Measurements from ENCODE around the gene SLC2A6. TPM values are rescaled to one million over a fixed set of nuclear protein-coding genes. Genes with fewer than 3 reads are reported as not detected.

The SLC2A6 gene
- total RNA-seq, 6 experiments from 2014 or later, result 9.4 to 12.6 (median 11.3) TPM

DNA sequence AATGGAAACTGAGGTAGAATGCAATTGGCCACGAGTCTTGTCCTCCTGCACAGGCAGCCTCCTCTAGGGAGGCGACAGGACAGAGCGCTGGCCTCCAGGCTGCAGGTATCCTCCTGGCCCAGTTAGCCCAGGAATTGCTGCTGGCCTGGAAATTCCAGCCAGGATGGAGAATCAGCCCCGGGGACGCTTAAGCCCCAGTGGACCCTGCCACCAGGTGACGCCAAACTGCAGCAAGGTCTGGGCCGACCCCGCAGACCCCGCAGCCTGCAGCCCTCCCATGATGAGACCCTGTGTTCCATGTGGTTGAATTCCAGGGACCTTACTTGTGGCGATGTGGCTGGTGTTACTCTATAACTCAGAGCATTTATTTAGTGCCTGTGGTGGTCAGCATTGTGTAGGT is 11.8 kb downstream of the SLC2A6 start:
- Mint-ChIP-seq H3K4me1 (ENCODE audit: low read depth) (no peaks in the 10 kb centered on the region), H3K36me3 (ENCODE audit: low read depth) (no peaks in the 10 kb centered on the region), H3K9me3 (no peaks in the 10 kb centered on the region), H3K4me3 (no peak overlapping the region), H3K27me3 (ENCODE audit: insufficient read depth) (no peaks in the 10 kb centered on the region), H3K27ac (no peak overlapping the region)
- TF ChIP-seq, protein P1, sequence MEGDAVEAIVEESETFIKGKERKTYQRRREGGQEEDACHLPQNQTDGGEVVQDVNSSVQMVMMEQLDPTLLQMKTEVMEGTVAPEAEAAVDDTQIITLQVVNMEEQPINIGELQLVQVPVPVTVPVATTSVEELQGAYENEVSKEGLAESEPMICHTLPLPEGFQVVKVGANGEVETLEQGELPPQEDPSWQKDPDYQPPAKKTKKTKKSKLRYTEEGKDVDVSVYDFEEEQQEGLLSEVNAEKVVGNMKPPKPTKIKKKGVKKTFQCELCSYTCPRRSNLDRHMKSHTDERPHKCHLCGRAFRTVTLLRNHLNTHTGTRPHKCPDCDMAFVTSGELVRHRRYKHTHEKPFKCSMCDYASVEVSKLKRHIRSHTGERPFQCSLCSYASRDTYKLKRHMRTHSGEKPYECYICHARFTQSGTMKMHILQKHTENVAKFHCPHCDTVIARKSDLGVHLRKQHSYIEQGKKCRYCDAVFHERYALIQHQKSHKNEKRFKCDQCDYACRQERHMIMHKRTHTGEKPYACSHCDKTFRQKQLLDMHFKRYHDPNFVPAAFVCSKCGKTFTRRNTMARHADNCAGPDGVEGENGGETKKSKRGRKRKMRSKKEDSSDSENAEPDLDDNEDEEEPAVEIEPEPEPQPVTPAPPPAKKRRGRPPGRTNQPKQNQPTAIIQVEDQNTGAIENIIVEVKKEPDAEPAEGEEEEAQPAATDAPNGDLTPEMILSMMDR (IDR thresholded peaks at IDR 0.05), result 0 out of 2 replicates have a peak, but pooled peaks have one; percentile 29
- DNase-seq, result no peak

DNA sequence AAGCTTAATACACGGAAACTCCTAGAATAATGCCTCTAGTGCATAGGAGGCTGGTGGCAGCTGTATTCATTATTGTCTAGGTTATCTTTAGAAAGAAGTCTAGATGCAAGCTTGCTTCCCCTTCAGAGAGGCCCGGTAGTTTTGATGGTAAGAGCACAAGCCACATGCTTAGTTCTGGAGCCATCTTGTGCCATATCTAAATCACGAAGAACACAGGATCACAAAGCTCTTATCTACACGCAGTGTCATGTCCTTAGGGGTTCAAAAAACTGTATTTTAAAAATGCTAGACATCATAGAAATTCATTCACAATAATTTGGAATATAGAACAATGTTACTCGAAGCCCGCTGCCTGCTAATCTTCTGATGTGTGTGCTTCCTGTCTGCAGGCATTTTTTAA is 12.9 kb downstream of the SLC2A6 start:
- DNase-seq, result no peak
- H3K4me1 Mint-ChIP-seq (ENCODE audit: low read depth), result no peaks in the 10 kb centered on the region
- H3K4me3 Mint-ChIP-seq, result no peak overlapping the region
- no peak overlapping the region for H3K27ac Mint-ChIP-seq
- H3K36me3 Mint-ChIP-seq (ENCODE audit: low read depth), result no peaks in the 10 kb centered on the region
- H3K27me3 Mint-ChIP-seq (ENCODE audit: insufficient read depth), result no peaks in the 10 kb centered on the region
- H3K9me3 Mint-ChIP-seq, result no peaks in the 10 kb centered on the region
- TF ChIP-seq, protein P1 (IDR thresholded peaks at IDR 0.05), result no peak

DNA sequence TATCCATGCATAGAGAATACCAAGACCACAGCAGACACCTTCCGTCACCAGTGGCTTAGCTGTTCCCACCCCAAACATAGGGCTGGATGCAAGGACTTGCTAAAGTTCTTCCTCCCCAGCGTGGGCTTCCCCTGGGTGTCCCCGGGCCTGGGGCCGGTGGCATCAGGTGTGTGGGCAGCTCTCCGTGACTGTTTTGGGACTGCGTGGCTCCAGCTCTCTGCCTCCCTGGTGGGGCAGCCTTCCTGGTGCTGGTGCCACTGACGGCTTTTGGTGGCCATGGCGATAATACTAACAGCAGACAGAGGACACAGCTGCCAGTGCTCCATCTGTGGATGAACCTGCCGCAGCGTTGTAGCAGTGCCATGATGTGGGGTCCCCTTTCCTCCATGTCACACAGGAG is 14.3 kb downstream of the SLC2A6 start:
- H3K4me1 Mint-ChIP-seq (ENCODE audit: low read depth), result no peaks in the 10 kb centered on the region
- H3K36me3 Mint-ChIP-seq (ENCODE audit: low read depth), result no peaks in the 10 kb centered on the region
- no peak overlapping the region for H3K27ac Mint-ChIP-seq
- TF ChIP-seq, protein P1 (IDR thresholded peaks at IDR 0.05), result no peak
- H3K27me3 Mint-ChIP-seq (ENCODE audit: insufficient read depth), result peaks cover 1% of the 10 kb centered on the region; the same call in 1 of the 2 replicates
- DNase-seq, result no peak
- H3K4me3 Mint-ChIP-seq, result no peak overlapping the region
- H3K9me3 Mint-ChIP-seq, result no peaks in the 10 kb centered on the region

DNA sequence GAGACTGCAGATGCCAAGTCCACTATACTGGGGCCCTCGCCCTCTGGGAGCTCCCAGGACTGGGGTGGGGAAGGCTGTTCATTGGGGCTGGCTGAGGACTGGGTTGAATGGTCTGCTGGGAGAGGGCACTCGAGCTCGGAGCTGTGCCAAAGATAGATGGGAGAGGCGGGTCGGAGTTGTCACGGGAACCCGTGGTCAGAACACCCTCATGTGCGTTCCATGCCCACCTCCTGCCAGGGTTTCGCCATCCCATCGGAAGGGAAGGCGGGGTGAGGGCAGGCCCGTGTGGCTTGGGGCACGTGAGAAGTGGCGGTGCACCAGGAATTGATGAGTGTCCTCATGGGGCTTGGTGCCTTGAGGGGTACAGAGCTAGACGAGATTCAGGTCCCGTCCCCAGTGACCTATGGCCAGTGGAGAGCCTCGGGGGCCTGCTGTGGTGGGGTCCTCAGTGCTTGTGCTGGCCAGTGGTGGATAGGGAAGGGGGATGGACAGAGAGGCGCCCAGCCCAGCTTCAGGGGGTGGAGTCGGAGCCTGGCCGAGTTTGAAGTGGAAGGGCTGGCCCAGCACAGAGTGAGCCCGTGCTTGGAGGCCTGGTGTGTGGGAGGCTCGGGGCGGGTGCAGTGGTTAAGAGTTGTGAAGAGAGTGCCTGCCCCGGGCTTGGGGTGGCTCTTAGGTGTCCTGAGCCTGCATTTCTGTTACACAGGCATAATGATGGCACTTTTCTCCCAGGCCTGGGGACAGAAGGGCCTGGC is 14.9 kb downstream of the SLC2A6 start:
- Mint-ChIP-seq H3K4me1 (ENCODE audit: low read depth) (no peaks in the 10 kb centered on the region), H3K27ac (no peak overlapping the region), H3K9me3 (no peaks in the 10 kb centered on the region), H3K27me3 (ENCODE audit: insufficient read depth) (peaks cover 2% of the 10 kb centered on the region; the same call in 1 of the 2 replicates), H3K36me3 (ENCODE audit: low read depth) (no peaks in the 10 kb centered on the region), H3K4me3 (no peak overlapping the region)
- TF ChIP-seq, protein P1 (IDR thresholded peaks at IDR 0.05), result no peak
- DNase-seq, result no peak

DNA sequence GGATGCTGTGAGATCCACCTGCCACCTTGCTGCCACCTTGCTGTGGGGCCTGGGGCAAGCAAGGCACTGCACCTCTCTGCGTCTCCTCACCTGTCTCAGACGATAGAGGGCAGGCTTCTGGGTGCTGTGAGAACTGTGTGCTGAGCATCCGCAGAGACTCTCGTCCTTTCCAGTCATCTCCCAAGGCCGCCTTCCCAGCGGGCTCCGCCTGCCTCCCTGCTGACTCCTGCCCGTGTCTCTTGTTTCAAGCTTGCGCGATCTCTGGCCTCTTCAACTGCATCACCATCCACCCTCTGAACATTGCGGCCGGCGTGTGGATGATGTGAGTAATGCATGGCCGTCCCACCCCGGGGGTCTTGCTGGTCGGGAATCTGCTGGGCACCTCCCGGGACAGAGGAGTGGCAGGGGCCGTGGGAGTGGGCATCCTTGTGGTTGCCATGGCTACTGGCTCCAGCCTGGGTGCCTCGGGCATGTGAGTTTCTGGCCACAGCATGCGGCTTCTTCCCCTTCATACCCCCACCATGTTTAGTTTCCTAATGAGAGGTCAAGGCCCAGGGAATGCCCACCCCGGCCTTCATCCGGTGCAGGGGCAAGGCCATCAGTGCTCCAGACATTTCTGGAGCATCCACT is 15.6 kb downstream of the SLC2A6 start:
- peaks cover 2% of the 10 kb centered on the region; the same call in 1 of the 2 replicates for H3K27me3 Mint-ChIP-seq (ENCODE audit: insufficient read depth)
- no peaks in the 10 kb centered on the region for H3K36me3 Mint-ChIP-seq (ENCODE audit: low read depth)
- TF ChIP-seq, protein P1 (IDR thresholded peaks at IDR 0.05), result peak; percentile 36; the same call in 1 of the 2 replicates
- no peak for DNase-seq
- H3K4me3 Mint-ChIP-seq, result no peak overlapping the region
- no peaks in the 10 kb centered on the region for H3K9me3 Mint-ChIP-seq
- no peaks in the 10 kb centered on the region for H3K4me1 Mint-ChIP-seq (ENCODE audit: low read depth)
- no peak overlapping the region for H3K27ac Mint-ChIP-seq

Measured in HFFc6 (cell line).